NCI-H1436 treated with DMSO at 0.1 percent for 48 hours (cell line): ENCODE data around the gene GLS.
"Not testable (repeated sequence)": the region's sequence is repeated elsewhere in the genome, so short reads cannot be mapped to it uniquely, and the experiment has no call there.

Experiments
- DNase-seq: peaks from one replicate; lab custom pipeline; 2025; lab: John Stamatoyannopoulos, UW

Gene GLS

DNA sequence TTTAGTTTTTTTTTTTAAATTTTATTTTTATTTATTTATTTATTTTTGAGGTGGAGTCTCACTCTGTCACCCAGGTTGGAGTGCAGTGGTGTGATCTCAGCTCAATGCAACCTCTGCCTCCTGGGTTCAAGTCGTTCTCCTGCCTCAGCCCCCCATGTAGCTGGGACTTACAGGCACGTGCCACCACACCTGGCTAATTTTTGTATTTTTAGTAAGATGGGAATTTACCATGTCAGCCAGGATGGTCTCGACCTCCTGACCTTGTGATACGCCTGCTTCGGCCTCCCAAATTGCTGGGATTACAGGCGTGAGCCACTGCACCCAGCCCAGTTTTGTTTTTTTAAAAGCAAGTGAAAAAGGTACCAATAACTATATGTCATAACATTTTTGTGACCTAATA is 5.2 kb downstream of the GLS start:
- not testable (repeated sequence) for DNase-seq

DNA sequence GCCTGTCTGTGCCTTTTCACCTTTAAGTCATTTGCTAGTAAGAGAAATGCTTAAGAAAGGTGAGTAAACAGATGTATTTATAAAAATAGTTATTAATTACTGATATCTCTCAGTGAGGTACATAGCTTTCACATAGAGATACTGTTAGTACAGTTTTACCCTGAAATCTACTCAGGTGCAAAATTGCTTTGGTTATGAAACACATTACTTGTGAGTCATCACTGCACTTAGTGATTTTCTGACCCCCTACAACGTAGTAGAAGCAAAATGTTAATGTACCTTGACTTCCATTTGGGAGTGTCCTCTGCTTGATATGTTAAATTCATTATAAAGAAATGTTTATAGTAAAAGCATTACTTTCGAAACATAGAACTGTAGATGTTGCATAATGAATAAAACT is 6.5 kb downstream of the GLS start:
- no peak for DNase-seq

DNA sequence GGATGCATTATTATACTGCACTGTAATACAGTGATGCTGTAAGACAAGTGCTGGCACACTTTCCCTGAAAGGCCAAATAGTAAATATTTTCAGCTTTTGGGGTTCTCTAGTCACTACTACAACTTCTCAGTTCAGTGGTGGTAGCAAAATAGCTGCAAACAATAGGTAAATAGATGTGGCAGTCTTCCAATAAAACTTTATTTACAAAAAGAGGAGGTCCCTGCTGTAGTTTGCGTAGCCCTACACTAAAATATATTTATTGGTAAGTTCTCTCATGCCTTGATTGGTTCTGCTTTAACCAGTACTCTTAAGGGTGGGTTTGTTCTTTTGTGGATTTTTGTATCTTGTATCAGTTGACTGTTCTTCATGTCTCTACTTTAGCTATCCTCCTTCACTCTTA is 7.8 kb downstream of the GLS start:
- DNase-seq, result no peak

DNA sequence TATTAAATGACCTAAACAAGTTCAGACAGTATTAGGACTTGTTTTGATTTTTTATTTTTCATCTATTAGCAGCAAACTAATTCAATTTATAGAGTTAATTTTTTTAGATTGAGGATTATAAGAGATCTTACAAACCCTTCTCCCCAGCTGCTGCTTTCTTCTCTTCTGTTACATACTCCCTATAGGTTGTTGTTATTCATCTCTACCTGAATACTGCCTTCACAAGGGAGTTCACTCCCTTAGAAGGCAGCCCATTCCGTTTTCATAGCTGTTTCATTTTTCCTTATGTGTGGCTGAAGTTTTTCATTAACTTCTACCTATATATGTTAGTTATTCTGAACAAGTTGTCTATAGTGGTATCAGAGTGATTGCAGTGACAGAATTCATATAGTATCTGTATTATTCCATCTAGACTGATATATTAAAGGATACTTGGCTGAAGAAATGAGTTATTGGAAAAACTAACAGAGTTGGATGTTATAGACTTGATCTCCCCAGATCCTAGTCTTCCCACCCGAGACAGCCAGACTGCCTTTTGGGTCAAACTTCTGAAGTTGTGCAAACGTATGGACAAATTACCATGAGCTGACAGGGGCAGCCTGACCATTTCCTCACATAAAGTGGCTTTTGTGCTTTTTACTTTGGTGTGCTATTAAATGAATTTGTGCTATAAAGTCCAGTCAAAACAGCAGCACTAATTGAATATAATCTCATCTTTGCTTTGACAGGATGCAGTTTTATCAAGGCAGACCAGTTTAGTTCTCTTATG is 8.7 kb downstream of the GLS start:
- DNase-seq, result no peak

DNA sequence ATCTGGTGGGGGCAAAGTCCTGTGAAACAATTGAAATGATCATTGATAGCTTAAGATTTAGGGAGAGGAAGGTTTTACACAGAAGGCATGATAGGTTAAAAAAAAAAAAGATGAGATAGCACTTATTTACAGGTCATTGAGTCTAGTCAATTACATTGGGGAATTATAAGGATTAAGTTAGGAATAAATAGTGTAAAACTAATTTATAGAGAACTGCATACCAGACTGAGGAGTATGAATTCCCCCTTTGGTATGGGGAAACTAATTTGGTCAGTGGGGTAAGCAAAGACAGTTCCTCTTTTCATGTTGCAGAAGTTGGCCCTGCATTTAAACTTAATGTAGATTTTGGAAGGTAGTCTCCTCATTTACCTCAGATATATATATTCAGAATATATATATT is 10.8 kb downstream of the GLS start:
- DNase-seq, result no peak

DNA sequence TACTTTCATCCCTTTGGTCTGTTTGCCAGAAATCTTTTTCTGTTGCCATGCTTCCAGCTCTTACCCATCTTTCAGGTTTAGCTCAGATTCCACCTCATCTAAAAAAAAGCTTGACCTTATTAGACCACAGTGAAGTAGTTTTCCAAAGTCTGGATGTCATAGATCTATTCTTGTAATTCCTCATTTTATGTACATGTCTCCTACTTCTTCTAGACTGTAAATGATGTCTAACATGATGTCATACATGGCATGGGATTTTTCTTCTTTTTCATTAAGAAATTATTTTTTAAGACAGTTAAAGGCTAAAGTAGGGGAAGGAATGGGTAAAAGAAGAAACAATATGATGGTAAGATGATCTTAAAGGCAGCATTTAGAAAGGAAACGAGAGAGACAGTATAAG is 11.3 kb downstream of the GLS start:
- DNase-seq, result no peak

DNA sequence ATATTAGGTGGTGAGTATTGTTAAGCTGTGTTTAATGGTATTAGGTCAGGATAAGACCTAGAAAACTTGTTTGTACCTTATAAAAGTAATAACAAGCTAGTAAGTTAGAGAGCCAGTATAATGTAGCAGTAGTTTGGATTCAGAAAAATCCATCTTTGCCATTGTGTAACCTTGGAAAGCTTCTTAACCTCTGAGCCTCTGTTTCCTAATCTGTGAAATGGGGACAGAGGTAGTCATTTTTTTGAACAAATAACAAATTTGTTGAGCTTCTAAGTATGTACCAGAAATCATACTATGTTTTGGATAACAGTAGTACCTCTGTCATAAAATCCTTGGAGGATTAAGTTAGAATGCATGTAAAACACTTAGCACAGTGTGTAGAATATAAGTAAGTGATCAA is 12.5 kb downstream of the GLS start:
- DNase-seq, result no peak

DNA sequence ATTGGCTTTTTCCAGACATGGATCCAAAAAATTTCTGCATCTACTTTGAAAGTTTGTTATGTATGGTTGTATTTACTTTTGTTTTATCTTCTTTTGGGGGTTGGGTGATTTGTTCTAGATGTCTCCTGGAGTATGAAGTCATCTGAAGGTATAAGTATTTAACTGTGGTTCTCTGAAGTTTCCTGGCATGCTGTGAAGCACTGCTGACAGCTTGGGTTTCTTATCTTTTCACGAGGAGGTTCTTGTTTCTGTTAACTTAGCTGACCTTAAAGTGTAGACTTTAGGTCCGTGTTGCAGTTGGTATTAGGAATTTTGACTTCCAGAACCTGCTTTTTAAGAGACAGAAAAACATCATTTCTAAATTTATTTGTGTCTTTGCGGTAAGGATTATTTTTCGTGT is 15.9 kb downstream of the GLS start:
- no peak for DNase-seq

DNA sequence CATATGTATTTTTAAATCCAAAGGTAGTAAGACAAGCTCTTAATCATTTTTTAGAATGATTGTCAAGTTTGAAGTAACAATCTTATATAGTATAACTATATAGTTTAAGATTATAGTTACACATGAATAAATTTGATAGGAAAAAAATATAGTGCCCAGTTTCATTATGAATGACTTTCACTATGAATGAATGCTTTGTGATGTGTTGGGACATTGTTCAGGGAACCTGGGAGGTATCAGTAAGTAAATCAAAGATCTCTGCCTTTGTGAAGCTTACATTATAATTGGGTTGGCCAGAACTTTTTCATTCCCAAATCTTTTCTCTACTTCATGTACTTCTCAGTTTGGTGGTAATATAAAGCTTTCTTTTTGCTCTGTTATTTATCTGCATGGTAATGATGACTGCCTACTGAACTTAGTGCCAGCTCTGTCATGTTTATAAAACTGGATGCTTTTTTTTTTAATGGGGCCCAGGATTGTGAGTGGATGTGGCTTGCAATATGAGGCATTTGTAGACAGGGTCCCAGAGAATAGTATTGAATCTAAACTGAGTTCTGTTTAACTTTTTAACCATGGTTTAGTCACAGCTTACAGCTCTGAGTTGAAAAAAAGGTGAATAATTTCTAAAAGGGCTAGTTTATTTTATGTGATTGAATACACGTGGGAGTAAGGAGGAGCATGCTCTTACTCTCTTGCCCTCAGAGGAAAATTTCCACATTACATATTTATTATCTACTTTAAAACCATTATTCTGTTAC is 23.3 kb downstream of the GLS start:
- no peak for DNase-seq

DNA sequence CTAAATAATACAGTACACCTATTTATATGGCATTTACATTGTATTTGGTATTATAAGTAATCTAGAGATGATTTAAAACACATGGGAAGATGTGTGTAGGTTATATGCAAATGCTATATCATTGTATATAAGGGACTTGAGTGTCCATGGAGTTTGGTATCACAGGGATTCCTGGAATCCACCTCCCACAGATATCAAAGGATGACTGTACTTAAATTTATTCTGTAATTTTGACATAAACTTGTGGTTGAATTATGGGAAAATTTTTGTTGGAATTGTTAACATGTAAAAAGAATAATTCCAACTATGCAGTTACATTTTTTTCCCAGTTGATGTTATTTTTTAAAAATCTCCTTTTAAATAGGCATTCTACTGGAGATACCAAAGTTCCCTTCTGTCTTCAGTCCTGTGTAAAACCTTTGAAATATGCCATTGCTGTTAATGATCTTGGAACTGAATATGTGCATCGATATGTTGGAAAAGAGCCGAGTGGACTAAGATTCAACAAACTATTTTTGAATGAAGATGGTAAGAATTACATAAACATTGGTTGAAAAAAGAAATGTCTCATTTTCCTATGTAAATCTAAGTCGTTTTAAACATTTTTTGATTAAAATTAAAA is 24.1 kb downstream of the GLS start:
- no peak for DNase-seq

DNA sequence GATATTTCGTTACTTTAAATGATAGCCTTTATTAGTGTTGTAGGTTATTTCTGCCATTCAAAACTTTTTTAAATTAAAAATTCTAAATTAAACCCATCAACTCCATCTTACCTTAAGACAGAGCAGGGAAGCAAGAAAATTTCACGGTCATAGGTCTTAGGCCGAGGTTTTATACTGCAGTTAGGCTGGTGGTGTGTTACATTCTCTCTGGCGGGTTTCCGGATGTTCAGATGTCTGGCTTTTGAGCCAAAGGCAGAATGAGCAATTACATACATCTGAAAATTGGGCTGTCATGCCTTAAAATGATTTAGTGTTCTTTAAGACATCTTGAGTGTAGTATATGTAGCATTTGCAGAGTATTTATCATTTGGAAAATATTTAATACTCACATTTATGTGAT is 27.9 kb downstream of the GLS start:
- DNase-seq, result no peak

DNA sequence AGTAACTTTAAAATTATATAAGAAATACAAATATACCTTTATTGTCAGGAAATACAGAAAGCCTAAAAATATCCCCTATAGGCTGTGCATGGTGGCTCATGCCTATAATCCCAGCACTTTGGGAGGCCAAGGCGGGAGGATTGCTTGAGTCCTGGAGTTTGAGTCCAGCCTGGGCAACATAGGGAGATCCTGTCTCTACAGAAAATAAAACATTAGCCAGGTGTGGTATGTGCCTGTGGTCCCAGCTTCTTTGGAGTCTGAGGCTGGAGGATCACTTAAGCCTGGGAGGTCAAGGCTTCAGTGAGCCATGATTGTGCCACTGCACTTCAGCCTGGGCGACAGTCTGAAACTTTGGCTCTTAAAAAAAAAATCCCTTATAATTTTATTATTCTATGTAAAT is 29.1 kb downstream of the GLS start:
- DNase-seq, result no peak

DNA sequence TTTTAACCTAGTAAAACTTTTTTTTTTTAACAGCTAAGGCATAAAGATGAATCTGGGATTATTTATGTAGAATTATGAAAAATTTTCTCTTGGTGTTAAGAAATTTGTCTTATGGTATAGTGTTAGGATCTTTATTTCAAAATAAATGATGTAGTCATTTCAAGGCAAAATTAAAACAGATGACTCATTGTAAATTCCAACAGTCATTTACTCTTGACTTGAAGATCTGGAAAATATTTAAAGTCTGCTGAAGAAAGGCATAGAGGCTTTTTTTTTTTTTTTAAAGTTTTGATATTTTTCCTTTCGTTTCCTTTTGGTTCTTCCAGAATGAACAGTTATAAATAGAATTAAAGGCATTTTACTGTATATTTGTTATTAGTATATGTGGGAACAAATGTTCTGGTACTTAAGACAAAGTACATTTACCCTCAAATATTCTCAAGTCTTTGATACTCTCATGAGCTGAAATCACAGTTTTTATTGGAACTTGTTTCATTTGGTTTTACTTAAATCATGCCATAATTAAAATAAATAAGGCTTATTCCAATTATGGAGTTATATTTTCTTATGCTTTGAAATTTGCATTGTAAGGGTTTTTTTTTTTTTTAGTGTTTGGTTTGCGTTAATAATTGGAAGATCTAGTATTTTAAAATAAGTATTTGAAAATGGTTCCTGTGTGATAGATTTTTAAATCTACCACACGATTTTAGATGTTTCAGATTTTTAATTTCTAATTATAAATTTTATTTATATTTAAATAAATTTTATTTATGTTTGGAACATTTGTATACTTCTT is 29.9 kb downstream of the GLS start:
- DNase-seq, result no peak

DNA sequence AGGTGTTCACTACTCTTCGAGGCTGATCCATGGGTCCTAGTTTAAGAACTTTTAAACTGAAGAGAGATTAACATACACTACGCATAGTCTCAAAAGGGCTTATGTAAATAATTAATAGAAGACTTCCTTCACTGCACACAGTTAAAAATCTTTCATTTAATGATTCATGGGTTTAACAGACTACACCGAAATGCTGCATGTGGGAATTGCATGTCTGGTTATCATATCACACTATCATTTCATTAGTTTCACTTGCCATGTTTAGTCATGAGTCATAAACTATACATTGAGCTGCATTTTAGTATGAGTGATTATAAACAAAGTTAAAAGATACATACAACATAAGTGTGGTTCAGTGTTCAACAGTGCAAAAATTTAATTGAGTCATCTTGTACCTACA is 31.2 kb downstream of the GLS start:
- no peak for DNase-seq

DNA sequence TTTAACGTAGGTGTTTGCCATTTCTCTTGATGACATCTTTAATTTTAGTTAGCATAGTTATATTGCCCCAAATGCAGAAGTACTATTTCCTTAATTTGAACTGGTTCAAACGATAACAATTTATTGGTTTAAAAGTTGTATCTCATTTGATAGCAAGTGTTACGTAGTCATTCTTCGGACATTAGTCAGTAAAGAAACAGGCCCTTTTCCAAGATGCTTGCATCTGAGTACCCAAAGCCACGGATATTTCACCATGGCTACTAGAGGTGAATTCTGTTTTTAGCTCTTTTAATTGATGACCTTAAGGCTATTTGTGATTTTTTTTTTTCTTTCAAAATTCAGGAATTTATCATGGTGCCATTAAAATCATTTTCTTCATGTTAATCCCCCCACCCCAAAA is 32.1 kb downstream of the GLS start:
- DNase-seq, result no peak

DNA sequence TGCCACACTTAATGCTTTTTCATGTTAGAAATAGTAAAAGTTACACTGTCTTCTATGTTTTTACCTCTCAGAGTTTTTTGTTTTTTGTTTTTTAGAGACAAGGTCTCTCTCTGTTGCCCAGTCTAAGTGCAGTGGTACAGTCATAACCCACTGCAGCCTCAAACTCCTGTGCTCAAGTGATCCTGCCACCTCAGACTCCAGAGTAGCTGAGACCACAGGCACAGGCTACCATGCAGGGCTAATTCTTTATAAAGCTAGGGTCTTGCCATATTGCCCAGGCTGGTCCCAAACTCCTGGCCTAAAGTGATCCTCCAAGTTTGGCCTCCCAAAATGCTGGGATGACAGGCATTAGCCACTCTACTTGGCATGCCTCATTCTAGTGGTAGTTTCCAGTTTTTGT is 33.1 kb downstream of the GLS start:
- DNase-seq, result no peak

DNA sequence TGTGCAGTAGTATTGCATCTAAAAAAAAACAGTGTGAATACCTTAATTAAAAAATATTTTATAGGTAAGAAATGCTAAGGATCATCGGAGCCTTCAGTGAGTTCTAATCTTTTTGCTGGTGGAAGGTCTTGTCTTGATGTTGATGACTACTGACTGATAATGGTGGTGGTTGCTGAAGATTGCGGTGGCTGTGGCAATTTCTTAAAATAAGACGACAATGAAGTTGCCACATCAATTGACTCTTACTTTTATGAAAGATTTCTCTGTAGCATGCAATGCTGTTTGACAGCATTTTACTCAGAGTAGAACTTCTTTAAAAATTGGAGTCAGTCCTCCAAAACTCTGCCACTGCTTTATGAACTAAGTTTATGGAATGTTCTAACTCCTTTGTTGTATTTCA is 36.2 kb downstream of the GLS start:
- no peak for DNase-seq

DNA sequence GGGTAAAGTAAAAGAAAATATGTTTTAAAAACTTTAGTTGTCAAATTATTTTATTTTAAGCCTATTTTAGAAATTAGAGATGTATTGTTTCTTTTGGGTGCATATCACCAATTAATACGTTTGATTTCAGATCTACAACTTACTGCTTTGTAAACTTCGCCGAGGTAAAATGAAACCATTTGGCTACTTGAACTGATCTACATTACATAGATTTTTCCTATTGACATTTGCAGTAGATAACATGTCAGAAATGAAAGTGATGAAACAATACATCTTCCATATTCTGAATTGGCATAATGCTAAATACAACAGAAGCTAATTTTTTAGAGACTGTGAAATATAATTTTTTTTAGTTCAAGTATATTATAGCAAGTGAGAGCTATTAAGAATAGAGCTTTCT is 39.5 kb downstream of the GLS start:
- no peak for DNase-seq

DNA sequence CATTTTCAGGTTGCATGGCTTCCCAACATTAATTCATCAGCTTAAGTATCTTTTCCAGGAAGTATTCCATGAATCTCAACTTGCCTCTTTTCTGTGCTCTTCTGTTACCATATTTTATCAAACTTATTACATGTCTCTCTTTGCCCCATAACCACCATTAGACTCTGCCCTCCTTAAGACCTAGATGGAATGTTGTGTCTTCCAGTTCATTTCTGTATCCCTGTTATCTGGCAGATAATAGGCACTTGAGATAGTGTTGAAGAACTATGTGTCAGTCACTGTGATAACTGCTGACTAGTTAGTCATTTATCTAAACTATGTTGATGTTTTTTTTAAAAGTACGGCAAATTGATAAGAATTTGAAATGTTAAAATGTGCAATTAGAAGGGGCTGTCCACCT is 41.8 kb downstream of the GLS start:
- DNase-seq, result no peak

DNA sequence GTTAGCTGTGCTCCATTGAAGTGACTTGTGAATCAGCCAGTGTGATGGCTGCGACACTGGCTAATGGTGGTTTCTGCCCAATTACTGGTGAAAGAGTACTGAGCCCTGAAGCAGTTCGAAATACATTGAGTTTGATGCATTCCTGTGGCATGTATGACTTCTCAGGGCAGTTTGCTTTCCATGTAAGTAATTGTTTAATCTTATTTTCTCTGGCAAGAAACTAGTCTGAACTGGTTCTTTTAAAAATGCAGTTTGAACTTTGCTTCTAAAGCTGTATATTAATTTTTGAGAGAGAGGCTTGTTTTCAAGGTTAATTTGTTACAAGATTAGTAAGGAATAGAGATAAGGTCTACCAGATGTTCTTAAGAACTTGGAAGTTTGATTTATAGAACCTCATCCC is 46.7 kb downstream of the GLS start:
- no peak for DNase-seq

DNA sequence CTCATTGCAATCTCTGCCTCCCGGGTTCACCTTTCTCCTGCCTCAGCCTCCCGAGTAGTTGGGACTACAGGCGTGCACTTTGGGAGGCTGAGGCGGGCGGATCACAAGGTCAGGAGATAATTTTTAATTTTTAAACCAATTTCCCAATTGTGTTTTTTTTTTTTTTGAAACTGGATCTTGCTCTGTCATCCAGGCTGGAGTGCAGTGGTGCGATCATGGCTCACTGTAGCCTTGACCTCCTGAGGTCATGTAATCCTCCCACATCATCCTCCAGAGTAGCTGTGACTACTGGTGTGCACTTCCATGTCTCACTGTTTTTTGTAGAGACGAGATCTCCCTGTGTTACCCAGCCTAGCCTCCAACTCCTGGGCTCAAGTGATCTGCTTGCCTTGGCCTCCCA is 49.3 kb downstream of the GLS start:
- no peak for DNase-seq

DNA sequence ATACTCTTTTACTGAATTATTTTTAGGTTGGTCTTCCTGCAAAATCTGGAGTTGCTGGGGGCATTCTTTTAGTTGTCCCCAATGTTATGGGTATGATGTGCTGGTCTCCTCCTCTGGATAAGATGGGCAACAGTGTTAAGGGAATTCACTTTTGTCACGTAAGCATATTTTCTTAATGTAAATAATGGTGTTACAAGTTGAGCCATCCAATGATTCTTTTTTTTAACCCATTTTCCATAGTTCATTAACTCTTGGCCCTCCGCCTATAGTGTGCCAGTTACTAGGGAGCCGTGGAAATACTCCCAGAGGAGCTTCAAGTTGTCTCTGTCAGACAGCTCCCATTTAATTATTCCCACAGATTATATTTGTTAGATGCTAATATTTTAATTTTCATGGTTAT is 49.8 kb downstream of the GLS start:
- DNase-seq, result no peak

DNA sequence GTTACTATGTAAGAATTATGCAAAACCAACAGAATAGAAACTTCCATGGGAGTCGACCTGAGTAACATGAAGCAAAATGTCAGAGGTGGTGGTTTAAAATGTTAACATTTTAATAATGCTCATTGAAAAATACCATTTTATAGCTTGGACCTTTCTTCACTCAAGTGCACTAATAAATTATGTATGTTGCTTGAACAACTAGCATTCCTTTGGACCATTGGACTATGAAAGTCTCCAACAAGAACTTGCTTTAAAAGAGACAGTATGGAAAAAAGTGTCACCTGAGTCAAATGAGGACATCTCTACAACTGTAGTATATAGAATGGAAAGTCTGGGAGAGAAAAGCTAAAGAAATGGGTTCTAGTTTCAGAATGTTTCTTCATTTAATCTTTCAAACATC is 51.9 kb downstream of the GLS start:
- no peak for DNase-seq
